Esophagus squamous epithelium (tissue), 5 donors: ENCODE measurements around the gene ST3GAL5. TPM values are rescaled to one million over a fixed set of nuclear protein-coding genes. Genes with fewer than 3 reads are reported as not detected.

Source experiments
- DNase-seq: peaks from one replicate; lab custom pipeline; 2025; lab: John Stamatoyannopoulos, UW
- H3K27ac ChIP-seq, 4 donors: fragments of 200-600 bp; sonication (generic); one replicate each; pipeline ENCODE4 v1.5.1; 2016 to 2019; ENCODE audit warnings: mild to moderate bottlenecking in 1 of 4
- H3K27me3 ChIP-seq, 4 donors: fragments of 200-600 bp; sonication (generic); 1 replicate in 3 of 4; 2 replicates in 1 of 4; pipeline versions ENCODE4 v1.5.1 to v1.6.0; 2017 to 2021; ENCODE audit warnings: antibody characterized with exemption in 1 of 4
- H3K36me3 ChIP-seq, 3 donors: fragments of 200-600 bp; sonication (generic); one replicate each; pipeline ENCODE4 v1.5.1; 2016 to 2019
- H3K4me1 ChIP-seq, 3 donors: fragments of 200-600 bp; sonication (generic); one replicate each; pipeline ENCODE4 v1.5.1; 2017 to 2019
- H3K4me3 ChIP-seq, 4 donors: fragments of 200-600 bp; sonication (generic); 1 replicate in 3 of 4; 2 replicates in 1 of 4; pipeline ENCODE4 v1.5.1; 2016 to 2019; ENCODE audit warnings: mild to moderate bottlenecking in 2 of 4, moderate library complexity in 1 of 4
- H3K9me3 ChIP-seq, 3 donors: fragments of 200-600 bp; sonication (generic); one replicate each; pipeline ENCODE4 v1.5.1; 2016 to 2019
- POLR2A ChIP-seq, 4 donors: fragments of 450-650 bp; IDR thresholded peaks; one replicate each; pipeline ENCODE4 v1.6.1; 2017; ENCODE audit warnings: antibody characterized with exemption in 4 of 4, mild to moderate bottlenecking in 4 of 4, moderate library complexity in 3 of 4
- WGBS, 2 donors: methylation state at CpG; one replicate each; pipeline ENCODE4 v1.1.5; 2018; 5-methylcytosine and 5-hydroxymethylcytosine counted together
- intact Hi-C: fragments of 100-400 bp; cut with DNase I; formaldehyde crosslinking; loops from one replicate; pipeline ENCODE4 v1.15.0; 2022
- total RNA-seq, 4 donors: library from RNA; depleted of rRNA; stranded (reverse); fragments of >200 nt; gene quantifications; one replicate each; pipeline ENCODE4 v1.1.0, GENCODE V29; 2016
- TF ChIP-seq, protein P1 (sequence below), 6 experiments: fragments of 450-650 bp in 4 of 6; fragments of 200-600 bp in 2 of 6; sonication (generic) in 2 of 6; IDR thresholded peaks; one replicate each; pipeline ENCODE4 v1.5.1; 2016 to 2019; ENCODE audit warnings: antibody characterized with exemption in 6 of 6, mild to moderate bottlenecking in 4 of 6, moderate library complexity in 4 of 6
- donor health status: DM: yes; HTN: yes; CAD: no.

The ST3GAL5 gene
- total RNA-seq, 4 donors from 2014 or later = 1.3 to 13.5 (median 5.2) TPM

DNA sequence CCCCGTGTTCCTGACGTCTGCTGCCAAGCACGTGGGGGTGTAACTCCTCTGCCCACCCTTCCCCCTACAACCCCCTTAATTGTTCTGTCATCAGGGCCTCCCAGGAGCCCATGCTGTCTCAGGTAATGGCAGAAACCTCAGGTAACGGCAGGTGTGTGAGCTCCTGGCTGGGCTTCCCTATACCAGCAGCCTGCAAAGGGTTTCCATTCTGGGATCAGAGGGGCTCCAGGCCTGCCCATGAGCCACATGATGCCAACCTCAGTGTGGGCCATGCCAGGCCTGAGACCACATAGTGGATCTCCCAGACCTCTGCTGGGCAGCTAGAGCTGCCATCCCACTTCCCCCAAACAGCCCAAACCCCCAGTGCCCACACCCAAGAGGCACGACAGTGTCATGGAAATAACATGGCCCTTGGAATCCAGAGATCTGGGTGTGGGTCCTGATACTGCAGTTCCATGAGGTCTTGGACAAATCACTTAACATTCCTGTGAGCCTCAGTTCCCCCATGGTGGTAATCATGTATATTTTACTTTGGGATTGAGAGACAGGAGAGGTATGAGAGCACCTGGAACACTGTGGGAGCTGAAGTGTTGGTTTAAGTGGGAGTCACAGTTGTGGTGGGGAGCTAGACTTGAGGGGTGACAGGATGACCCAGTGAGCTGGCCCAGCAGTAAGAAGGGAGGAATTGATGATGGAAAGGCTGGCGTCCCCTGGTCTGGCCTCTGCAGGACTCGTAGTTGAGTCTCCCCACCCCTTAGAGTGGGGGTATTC, 75.4 kb downstream of the ST3GAL5 start:
- H3K27ac ChIP-seq = no peak overlapping the region
- H3K9me3 ChIP-seq = no peaks in the 10 kb centered on the region
- peaks cover 0 to 16% (median 0%) of the 10 kb centered on the region in 4 donors for H3K27me3 ChIP-seq
- peaks cover 0 to 25% (median 10%) of the 10 kb centered on the region in 3 donors for H3K4me1 ChIP-seq
- TF ChIP-seq, protein P1, sequence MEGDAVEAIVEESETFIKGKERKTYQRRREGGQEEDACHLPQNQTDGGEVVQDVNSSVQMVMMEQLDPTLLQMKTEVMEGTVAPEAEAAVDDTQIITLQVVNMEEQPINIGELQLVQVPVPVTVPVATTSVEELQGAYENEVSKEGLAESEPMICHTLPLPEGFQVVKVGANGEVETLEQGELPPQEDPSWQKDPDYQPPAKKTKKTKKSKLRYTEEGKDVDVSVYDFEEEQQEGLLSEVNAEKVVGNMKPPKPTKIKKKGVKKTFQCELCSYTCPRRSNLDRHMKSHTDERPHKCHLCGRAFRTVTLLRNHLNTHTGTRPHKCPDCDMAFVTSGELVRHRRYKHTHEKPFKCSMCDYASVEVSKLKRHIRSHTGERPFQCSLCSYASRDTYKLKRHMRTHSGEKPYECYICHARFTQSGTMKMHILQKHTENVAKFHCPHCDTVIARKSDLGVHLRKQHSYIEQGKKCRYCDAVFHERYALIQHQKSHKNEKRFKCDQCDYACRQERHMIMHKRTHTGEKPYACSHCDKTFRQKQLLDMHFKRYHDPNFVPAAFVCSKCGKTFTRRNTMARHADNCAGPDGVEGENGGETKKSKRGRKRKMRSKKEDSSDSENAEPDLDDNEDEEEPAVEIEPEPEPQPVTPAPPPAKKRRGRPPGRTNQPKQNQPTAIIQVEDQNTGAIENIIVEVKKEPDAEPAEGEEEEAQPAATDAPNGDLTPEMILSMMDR (IDR thresholded peaks at IDR 0.05) = no peak
- no peak for TF ChIP-seq POLR2A (IDR thresholded peaks at IDR 0.05)
- intact Hi-C loops = loop anchor here (5.0 kb wide), 1 partner anchor 86 kb away; no protein-coding TSS in a partner anchor
- 74 to 91% methylated on average over 4 to 7 of the region's 7 CpGs for WGBS, 2 donors
- no peaks in the 10 kb centered on the region for H3K36me3 ChIP-seq
- no peak overlapping the region for H3K4me3 ChIP-seq
- DNase-seq = no peak

DNA sequence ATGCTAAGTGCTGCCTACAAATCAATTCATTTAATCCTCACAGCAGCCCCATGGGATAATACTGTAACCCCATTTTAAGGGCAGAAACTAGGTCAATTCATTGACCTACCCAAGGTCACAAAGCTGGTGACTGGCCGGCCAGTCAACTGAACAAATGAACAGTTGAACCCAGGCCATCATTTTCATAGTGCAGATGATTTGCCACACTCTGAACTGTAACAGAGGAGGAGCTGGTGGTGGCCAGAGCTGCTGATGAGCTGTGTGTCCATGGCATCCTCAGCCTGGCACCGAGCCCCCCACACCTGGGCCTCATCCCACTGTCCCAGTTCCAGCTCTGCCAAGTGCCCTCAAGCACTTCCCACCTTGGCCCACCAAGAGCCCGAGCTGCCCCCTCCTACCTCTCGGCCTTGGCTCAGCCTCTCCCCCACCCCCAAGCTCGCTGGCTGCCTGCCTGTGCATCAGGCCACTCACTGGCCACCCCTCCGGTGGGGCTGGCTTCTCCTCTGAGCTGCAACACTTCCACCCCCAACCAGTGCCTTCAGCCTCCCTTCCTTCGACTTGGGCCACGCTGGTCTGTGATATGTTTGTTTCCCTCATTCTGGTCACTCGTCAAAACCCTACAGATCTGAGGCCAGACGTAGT, 76.6 kb downstream of the ST3GAL5 start:
- H3K4me1 ChIP-seq = peaks cover 0 to 25% (median 10%) of the 10 kb centered on the region in 3 donors
- no peak for TF ChIP-seq POLR2A (IDR thresholded peaks at IDR 0.05)
- TF ChIP-seq, protein P1 (IDR thresholded peaks at IDR 0.05) = no peak
- WGBS, 2 donors = 62 to 80% methylated on average over 3 to 8 of the region's 10 CpGs
- peaks cover 0 to 16% (median 0%) of the 10 kb centered on the region in 4 donors for H3K27me3 ChIP-seq
- no peak for DNase-seq
- no peak overlapping the region for H3K4me3 ChIP-seq
- intact Hi-C loops = loop anchor here (5.0 kb wide), 1 partner anchor 85 kb away; no protein-coding TSS in a partner anchor
- H3K36me3 ChIP-seq = no peaks in the 10 kb centered on the region
- no peaks in the 10 kb centered on the region for H3K9me3 ChIP-seq
- H3K27ac ChIP-seq = no peak overlapping the region

- Histone ChIP-seq H3K27me3 (peaks cover 0 to 16% (median 0%) of the 10 kb centered on the region in 4 donors), H3K4me3 (peak overlapping the region in 2 of 4 donors; percentile 25 to 52), H3K36me3 (no peaks in the 10 kb centered on the region), H3K9me3 (no peaks in the 10 kb centered on the region), H3K4me1 (peaks cover 0 to 25% (median 10%) of the 10 kb centered on the region in 3 donors), H3K27ac (peak overlapping the region in 3 of 4 donors; percentile 11 to 51 (median 39))
- no peak for DNase-seq
- no peak for TF ChIP-seq POLR2A (IDR thresholded peaks at IDR 0.05)
- TF ChIP-seq, protein P1 (IDR thresholded peaks at IDR 0.05) = no peak
- WGBS, 2 donors = 41% methylated on average over 10 of the region's 41 CpGs; no CpG with 5 or more reads in 1 of the 2 donors
- intact Hi-C loops = loop anchor here (5.0 kb wide), 1 partner anchor 84 kb away; no protein-coding TSS in a partner anchor
Measured at GRCh38 chr2:85811180-85812093, 77.4 kb downstream of the ST3GAL5 start.

DNA sequence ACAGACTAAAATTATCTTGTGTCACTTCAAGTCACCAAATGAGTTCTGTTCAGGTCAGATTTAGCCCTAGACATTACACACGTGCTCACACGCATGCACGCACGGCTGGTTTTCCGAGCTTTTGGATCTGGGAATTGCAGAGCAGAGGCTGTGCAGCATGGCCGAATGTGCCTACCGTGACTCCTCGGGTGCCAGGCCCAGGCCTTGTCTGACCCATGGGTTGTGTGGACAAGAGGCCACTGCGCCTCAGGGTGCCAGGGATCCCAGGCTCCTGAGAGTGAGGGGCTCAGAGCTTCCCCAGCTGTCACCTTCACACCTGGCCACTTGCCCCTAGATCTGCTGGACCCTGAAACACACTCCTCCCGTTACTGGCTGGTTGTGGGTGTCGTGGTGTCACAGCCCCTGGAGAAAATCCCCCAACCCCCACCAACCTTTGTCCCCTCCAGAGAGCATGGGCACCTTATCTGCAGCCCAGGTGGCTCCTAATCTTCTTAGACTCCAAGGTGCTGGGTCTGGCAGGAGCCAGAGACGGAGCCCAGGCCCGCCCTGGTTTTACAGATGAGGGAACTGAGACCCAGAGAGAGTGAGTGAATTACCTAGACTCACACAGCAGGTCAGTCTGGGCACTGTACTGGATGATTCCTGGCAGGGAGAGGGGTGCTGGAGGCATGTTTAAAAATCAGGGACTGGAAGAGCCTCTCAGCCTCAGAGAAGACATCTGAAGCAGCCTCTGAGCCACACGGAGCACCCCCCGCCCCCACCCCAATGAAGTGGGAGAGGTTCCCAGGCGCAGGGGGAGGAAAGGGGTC, 78.2 kb downstream of the ST3GAL5 start:
- no peaks in the 10 kb centered on the region for H3K36me3 ChIP-seq
- 81 to 86% methylated on average over 8 to 11 of the region's 16 CpGs for WGBS, 2 donors
- TF ChIP-seq, protein P1 (IDR thresholded peaks at IDR 0.05) = no peak
- TF ChIP-seq POLR2A (IDR thresholded peaks at IDR 0.05) = no peak
- peaks cover 0 to 16% (median 0%) of the 10 kb centered on the region in 4 donors for H3K27me3 ChIP-seq
- no peaks in the 10 kb centered on the region for H3K9me3 ChIP-seq
- peak overlapping the region in 2 of 4 donors; percentile 25 to 52 for H3K4me3 ChIP-seq
- peaks cover 0 to 25% (median 10%) of the 10 kb centered on the region in 3 donors for H3K4me1 ChIP-seq
- intact Hi-C loops = loop anchor here (5.0 kb wide), 1 partner anchor 83 kb away; no protein-coding TSS in a partner anchor
- H3K27ac ChIP-seq = peak overlapping the region in 2 of 4 donors; percentile 39 to 51
- DNase-seq = no peak
